ENCODE data around the gene ARHGAP24. TPM values are rescaled to one million over a fixed set of nuclear protein-coding genes. Genes with fewer than 3 reads are reported as not detected.

The ARHGAP24 gene
- total and polyA plus RNA-seq, 3 experiments from 2014 or later: not detected

DNA sequence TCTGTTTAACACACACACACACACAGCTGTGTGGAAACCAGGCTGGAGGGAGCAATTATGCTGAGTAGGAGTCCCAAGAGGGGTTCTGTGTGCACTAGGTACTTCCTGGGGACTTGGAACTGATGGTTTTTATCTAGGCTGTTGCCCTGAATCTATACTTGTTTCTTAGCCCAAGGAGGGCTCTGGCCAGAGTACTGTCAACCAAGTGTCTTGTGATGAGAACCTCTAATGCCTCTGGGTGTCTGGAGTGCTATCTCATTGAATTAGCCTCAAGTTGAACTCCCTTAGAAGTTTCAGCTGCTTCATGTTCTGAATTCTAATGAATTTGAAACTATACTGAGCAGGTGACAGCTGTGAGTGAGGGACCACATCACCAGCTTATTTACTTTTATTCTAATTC is 16.6 kb downstream of the ARHGAP24 start:
- Mint-ChIP-seq H3K4me3 (no peak overlapping the region), H3K36me3 (no peaks in the 10 kb centered on the region), H3K4me1 (no peaks in the 10 kb centered on the region), H3K27me3 (no peaks in the 10 kb centered on the region), H3K9me3 (peaks cover 2 to 16% (median 4%) of the 10 kb centered on the region in 5 donors), H3K27ac (no peak overlapping the region)
- ChIA-PET CTCF (no interaction called here), POLR2A (no interaction called here)
- no peaks in the 10 kb centered on the region for H3K9me3 ChIP-seq (ENCODE audit: low read length)
- no peaks in the 10 kb centered on the region for H3K36me3 ChIP-seq (ENCODE audit: insufficient read depth, low read length)
- no peaks in the 10 kb centered on the region for H3K4me1 ChIP-seq (ENCODE audit: insufficient read depth, low read length)
- no peaks in the 10 kb centered on the region for H3K27me3 ChIP-seq (ENCODE audit: insufficient read depth, low read length, poor library complexity, severe bottlenecking)
- no peak overlapping the region for H3K27ac ChIP-seq (ENCODE audit: low read depth, low read length)
- DNase-seq: no peak
- H3K4me3 ChIP-seq (ENCODE audit: low read length): no peak overlapping the region

DNA sequence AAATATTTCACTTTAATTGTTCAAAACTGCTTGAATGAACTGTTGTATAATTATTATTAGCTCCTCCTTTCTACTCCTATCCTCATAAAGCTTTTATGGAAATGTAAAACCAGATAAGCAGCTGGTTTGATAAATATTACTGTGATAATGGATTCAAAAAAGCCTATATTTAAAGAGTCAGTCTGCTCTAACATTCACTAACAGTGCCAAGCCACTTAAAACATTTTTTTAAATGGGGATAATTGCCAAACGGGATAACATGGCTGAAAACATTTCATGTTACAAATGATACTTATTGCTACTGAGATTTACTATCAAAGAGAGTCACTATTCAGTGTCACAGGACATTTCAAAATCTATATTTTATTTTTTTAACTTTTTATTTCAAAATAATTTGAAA is 17.4 kb downstream of the ARHGAP24 start:
- Histone ChIP-seq H3K27me3 (ENCODE audit: insufficient read depth, low read length, poor library complexity, severe bottlenecking) (no peaks in the 10 kb centered on the region), H3K27ac (ENCODE audit: low read depth, low read length) (no peak overlapping the region), H3K4me1 (ENCODE audit: insufficient read depth, low read length) (no peaks in the 10 kb centered on the region), H3K36me3 (ENCODE audit: insufficient read depth, low read length) (no peaks in the 10 kb centered on the region), H3K4me3 (ENCODE audit: low read length) (no peak overlapping the region), H3K9me3 (ENCODE audit: low read length) (no peaks in the 10 kb centered on the region)
- Mint-ChIP-seq H3K27me3 (no peaks in the 10 kb centered on the region), H3K36me3 (no peaks in the 10 kb centered on the region), H3K9me3 (peaks cover 2 to 16% (median 4%) of the 10 kb centered on the region in 5 donors), H3K4me3 (no peak overlapping the region), H3K4me1 (no peaks in the 10 kb centered on the region), H3K27ac (no peak overlapping the region)
- POLR2A ChIA-PET: no interaction called here
- DNase-seq: no peak
- CTCF ChIA-PET: no interaction called here

DNA sequence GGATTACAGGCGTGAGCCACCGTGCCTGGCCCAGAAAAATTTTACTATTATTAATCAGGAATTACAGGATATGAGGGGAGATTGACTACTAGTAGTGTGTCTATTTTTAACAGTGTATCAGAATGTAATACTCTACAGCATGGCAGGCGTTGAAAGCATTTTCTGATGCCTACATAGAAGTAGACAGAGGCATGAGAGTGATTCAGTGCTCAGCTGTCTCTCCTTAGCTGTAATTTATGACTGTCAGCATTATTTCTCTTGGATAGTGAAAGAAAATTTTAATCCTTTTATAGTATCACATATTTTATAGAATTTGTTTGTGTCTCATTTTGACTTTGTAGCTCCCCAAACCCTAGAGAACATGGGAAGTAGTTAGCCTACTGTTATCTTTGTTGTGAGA is 20.7 kb downstream of the ARHGAP24 start:
- Mint-ChIP-seq H3K27ac (no peak overlapping the region), H3K4me1 (no peaks in the 10 kb centered on the region), H3K9me3 (peaks cover 2 to 10% (median 4%) of the 10 kb centered on the region in 5 donors), H3K4me3 (no peak overlapping the region), H3K36me3 (no peaks in the 10 kb centered on the region), H3K27me3 (no peaks in the 10 kb centered on the region)
- H3K27ac ChIP-seq (ENCODE audit: low read depth, low read length): no peak overlapping the region
- CTCF ChIA-PET: no interaction called here
- POLR2A ChIA-PET: no interaction called here
- DNase-seq: no peak
- H3K36me3 ChIP-seq (ENCODE audit: insufficient read depth, low read length): no peaks in the 10 kb centered on the region
- H3K4me1 ChIP-seq (ENCODE audit: insufficient read depth, low read length): no peaks in the 10 kb centered on the region
- H3K9me3 ChIP-seq (ENCODE audit: low read length): no peaks in the 10 kb centered on the region
- H3K27me3 ChIP-seq (ENCODE audit: insufficient read depth, low read length, poor library complexity, severe bottlenecking): no peaks in the 10 kb centered on the region
- no peak overlapping the region for H3K4me3 ChIP-seq (ENCODE audit: low read length)

DNA sequence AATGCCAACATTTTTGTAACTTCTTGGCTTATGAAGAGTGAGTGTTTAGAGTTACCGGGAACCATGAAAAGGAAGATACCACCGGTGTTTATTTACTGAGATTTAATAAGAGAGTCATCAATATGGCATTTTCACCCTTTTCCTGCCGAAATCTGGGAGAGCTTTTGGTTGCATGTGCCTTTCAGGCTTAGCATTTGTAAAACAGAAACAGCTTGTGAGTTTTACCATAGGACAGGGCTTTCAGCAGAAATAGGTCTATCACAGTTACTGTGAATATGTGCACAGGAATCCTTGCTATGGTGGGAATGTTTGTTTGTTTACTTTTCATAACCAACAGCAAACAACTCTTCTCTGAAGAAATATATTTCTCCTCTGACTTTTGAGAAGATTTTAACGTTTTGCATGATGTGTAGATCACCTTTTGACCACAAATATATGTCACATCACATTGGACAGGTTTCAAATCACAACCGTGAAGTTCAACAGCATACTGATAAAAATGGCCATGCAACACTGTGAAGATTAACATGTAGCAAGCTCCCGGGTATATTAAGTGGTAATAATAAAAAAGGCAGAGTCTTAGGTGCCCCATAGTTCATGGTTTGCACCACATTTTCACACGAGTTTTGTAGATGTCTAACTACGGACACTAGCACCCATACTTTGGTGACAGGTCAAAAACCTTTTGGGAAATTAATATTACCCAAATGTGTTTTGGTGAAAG is 21.3 kb downstream of the ARHGAP24 start:
- Histone ChIP-seq H3K27ac (ENCODE audit: low read depth, low read length) (no peak overlapping the region), H3K27me3 (ENCODE audit: insufficient read depth, low read length, poor library complexity, severe bottlenecking) (no peaks in the 10 kb centered on the region), H3K4me1 (ENCODE audit: insufficient read depth, low read length) (no peaks in the 10 kb centered on the region), H3K9me3 (ENCODE audit: low read length) (no peaks in the 10 kb centered on the region), H3K36me3 (ENCODE audit: insufficient read depth, low read length) (no peaks in the 10 kb centered on the region), H3K4me3 (ENCODE audit: low read length) (no peak overlapping the region)
- no peaks in the 10 kb centered on the region for H3K36me3 Mint-ChIP-seq
- no peak for DNase-seq
- H3K4me3 Mint-ChIP-seq: no peak overlapping the region
- no peak overlapping the region for H3K27ac Mint-ChIP-seq
- POLR2A ChIA-PET: no interaction called here
- no peaks in the 10 kb centered on the region for H3K4me1 Mint-ChIP-seq
- CTCF ChIA-PET: no interaction called here
- H3K27me3 Mint-ChIP-seq: no peaks in the 10 kb centered on the region
- peaks cover 2 to 10% (median 4%) of the 10 kb centered on the region in 5 donors for H3K9me3 Mint-ChIP-seq

DNA sequence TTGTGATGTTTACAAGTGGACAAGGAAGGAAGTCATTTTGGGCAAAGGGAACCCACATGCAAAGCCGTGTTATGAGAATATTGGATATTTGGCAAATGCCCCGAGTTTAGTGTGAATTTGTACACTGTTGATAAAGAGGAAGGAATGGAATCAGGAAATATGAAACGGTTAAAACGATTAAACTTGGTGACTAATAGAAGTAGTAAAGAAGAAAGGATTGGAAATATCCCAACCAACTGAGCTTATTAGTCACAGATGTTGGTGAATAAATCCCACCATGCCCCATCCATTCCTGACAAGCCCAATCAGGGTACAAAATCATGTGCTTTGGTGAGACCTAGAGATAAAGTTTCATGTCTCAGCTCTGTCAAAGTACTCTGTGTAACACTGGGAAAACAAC is 22.0 kb downstream of the ARHGAP24 start:
- Mint-ChIP-seq H3K4me1 (no peaks in the 10 kb centered on the region), H3K4me3 (no peak overlapping the region), H3K27me3 (no peaks in the 10 kb centered on the region), H3K27ac (no peak overlapping the region), H3K9me3 (peaks cover 2 to 10% (median 4%) of the 10 kb centered on the region in 5 donors), H3K36me3 (no peaks in the 10 kb centered on the region)
- no peaks in the 10 kb centered on the region for H3K4me1 ChIP-seq (ENCODE audit: insufficient read depth, low read length)
- H3K27ac ChIP-seq (ENCODE audit: low read depth, low read length): no peak overlapping the region
- H3K9me3 ChIP-seq (ENCODE audit: low read length): no peaks in the 10 kb centered on the region
- CTCF ChIA-PET: no interaction called here
- no peaks in the 10 kb centered on the region for H3K27me3 ChIP-seq (ENCODE audit: insufficient read depth, low read length, poor library complexity, severe bottlenecking)
- no peak for DNase-seq
- no peaks in the 10 kb centered on the region for H3K36me3 ChIP-seq (ENCODE audit: insufficient read depth, low read length)
- POLR2A ChIA-PET: no interaction called here
- H3K4me3 ChIP-seq (ENCODE audit: low read length): no peak overlapping the region

DNA sequence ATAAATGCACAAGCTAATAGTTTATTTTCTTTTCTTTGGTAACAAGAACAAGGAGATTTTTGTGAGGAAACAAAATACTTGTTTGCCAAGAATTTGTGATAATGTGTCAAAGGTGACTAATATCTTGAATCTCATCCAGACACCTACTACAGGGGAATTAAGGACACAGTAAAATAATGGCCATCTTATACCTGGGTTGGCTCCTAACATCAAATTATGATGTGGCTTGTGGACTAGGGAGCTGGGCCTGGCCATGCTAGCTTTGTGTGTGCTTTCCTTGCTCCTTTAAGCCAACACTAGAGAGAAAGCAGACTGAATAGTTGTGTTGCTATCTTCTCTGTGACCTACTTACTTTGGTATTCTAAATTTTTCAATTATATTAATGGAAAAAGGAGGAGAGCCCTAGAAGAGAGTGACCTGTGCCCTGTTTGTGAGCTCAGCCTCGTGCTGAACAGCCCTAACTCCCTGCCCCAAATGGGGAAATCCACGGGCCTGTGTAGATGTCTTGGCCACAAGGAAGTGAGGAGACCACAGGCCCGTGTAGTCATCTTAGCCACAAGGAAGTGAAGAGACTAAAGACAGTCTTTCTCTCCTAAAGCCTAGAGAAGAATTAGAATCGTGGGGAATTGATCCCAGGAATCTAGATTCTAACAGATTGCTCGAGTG is 23.3 kb downstream of the ARHGAP24 start:
- Mint-ChIP-seq H3K9me3 (peaks cover 2 to 8% (median 4%) of the 10 kb centered on the region in 5 donors), H3K4me3 (no peak overlapping the region), H3K4me1 (no peaks in the 10 kb centered on the region), H3K27me3 (no peaks in the 10 kb centered on the region), H3K36me3 (no peaks in the 10 kb centered on the region), H3K27ac (no peak overlapping the region)
- Histone ChIP-seq H3K36me3 (ENCODE audit: insufficient read depth, low read length) (no peaks in the 10 kb centered on the region), H3K27me3 (ENCODE audit: insufficient read depth, low read length, poor library complexity, severe bottlenecking) (no peaks in the 10 kb centered on the region), H3K9me3 (ENCODE audit: low read length) (no peaks in the 10 kb centered on the region), H3K27ac (ENCODE audit: low read depth, low read length) (no peak overlapping the region), H3K4me1 (ENCODE audit: insufficient read depth, low read length) (no peaks in the 10 kb centered on the region), H3K4me3 (ENCODE audit: low read length) (no peak overlapping the region)
- ChIA-PET POLR2A (no interaction called here), CTCF (no interaction called here)
- DNase-seq: no peak

DNA sequence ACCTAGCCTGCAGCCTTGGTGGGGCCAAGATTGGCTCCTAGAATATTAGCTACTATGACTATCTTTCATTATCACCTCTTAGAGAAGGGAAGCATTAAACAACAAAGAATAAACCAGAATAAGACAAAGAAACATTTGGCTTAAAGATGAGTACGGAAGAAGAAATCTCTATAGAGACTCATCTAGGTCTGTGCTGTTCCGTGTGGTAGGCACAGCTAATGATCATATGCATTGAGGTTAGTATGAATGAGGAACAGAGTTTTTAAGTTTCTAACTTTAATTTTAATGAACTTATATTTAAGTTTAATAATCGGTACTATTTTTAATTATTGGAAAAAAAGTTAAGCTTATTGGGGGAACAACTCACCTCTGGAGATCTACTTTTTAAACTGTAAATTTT is 24.6 kb downstream of the ARHGAP24 start:
- H3K27ac Mint-ChIP-seq: no peak overlapping the region
- H3K4me1 Mint-ChIP-seq: no peaks in the 10 kb centered on the region
- H3K36me3 ChIP-seq (ENCODE audit: insufficient read depth, low read length): no peaks in the 10 kb centered on the region
- H3K4me3 Mint-ChIP-seq: no peak overlapping the region
- no peaks in the 10 kb centered on the region for H3K36me3 Mint-ChIP-seq
- H3K4me1 ChIP-seq (ENCODE audit: insufficient read depth, low read length): no peaks in the 10 kb centered on the region
- H3K9me3 Mint-ChIP-seq: peaks cover 0 to 6% (median 2%) of the 10 kb centered on the region in 5 donors
- H3K27me3 Mint-ChIP-seq: no peaks in the 10 kb centered on the region
- no peaks in the 10 kb centered on the region for H3K9me3 ChIP-seq (ENCODE audit: low read length)
- no peaks in the 10 kb centered on the region for H3K27me3 ChIP-seq (ENCODE audit: insufficient read depth, low read length, poor library complexity, severe bottlenecking)
- ChIA-PET POLR2A (no interaction called here), CTCF (no interaction called here)
- no peak overlapping the region for H3K4me3 ChIP-seq (ENCODE audit: low read length)
- no peak overlapping the region for H3K27ac ChIP-seq (ENCODE audit: low read depth, low read length)
- no peak for DNase-seq

DNA sequence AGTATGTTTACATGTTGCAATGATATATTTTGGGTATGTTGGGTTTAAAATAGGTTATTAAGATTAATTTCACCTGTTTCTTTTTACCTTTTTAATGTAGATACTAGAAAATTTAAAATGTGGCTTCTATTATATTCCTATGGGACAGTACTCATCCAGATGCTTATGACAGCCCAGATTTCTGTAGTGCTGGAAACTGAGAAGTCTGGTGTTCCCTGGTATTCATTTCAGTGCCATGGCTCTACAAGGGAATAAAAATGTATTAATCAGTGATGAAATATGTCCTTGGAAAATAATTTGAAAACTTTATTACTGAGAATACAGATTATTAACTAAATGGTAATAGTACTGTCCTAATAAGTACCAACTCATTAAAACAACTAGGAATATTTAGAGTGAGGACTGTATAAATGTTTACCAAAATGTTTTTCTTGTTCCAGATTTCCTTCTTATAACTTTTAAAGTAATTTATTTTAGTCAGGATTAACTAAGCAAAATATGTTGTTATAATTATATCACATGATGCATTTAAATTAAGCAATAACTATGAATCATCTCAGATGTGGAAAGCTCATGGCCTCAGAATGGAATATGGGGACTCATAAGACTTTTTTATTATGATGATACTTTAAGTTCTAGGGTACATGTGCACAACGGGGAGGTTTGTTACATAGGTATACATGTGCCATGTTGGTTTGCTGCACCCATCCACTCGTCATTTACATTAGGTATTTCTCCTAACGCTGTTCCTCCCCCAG is 25.3 kb downstream of the ARHGAP24 start:
- no peak overlapping the region for H3K4me3 ChIP-seq (ENCODE audit: low read length)
- H3K36me3 ChIP-seq (ENCODE audit: insufficient read depth, low read length): no peaks in the 10 kb centered on the region
- no peaks in the 10 kb centered on the region for H3K4me1 ChIP-seq (ENCODE audit: insufficient read depth, low read length)
- POLR2A ChIA-PET: no interaction called here
- no peaks in the 10 kb centered on the region for H3K9me3 ChIP-seq (ENCODE audit: low read length)
- H3K27me3 Mint-ChIP-seq: no peaks in the 10 kb centered on the region
- peaks cover 0 to 5% (median 3%) of the 10 kb centered on the region in 5 donors for H3K9me3 Mint-ChIP-seq
- no peaks in the 10 kb centered on the region for H3K27me3 ChIP-seq (ENCODE audit: insufficient read depth, low read length, poor library complexity, severe bottlenecking)
- no peaks in the 10 kb centered on the region for H3K4me1 Mint-ChIP-seq
- H3K27ac ChIP-seq (ENCODE audit: low read depth, low read length): no peak overlapping the region
- CTCF ChIA-PET: no interaction called here
- no peak overlapping the region for H3K4me3 Mint-ChIP-seq
- no peak overlapping the region for H3K27ac Mint-ChIP-seq
- DNase-seq: no peak
- no peaks in the 10 kb centered on the region for H3K36me3 Mint-ChIP-seq
